Smooth muscle cell (in vitro differentiated cells): Measurements from ENCODE around the gene KIAA1549. TPM values are rescaled to one million over a fixed set of nuclear protein-coding genes. Genes with fewer than 3 reads are reported as not detected.
"Not testable (repeated sequence)": the region's sequence is repeated elsewhere in the genome, so short reads cannot be mapped to it uniquely, and the experiment has no call there.

ENCODE experiments used
- DNase-seq: peaks from one replicate; lab custom pipeline; 2025; ENCODE audit not compliant: unreplicated experiment; lab: John Stamatoyannopoulos, UW
- H2AFZ ChIP-seq: fragments of 200-600 bp; sonication (generic); 2 replicates; pipeline ENCODE4 v1.6.0; 2016; ENCODE audit warnings: antibody characterized with exemption, low read depth, mild to moderate bottlenecking
- H3F3A ChIP-seq: fragments of 200-600 bp; sonication (generic); 2 replicates; pipeline ENCODE4 v1.6.0; 2017; ENCODE audit warnings: antibody characterized with exemption, low read depth
- H3K27ac ChIP-seq: fragments of 200-600 bp; sonication (generic); 2 replicates; pipeline ENCODE4 v1.5.1; 2016; ENCODE audit warnings: low read depth, mild to moderate bottlenecking
- H3K27me3 ChIP-seq: fragments of 200-600 bp; sonication (generic); 2 replicates; pipeline ENCODE4 v1.6.1; 2016; ENCODE audit warnings: low read depth, mild to moderate bottlenecking
- H3K36me3 ChIP-seq: fragments of 200-600 bp; sonication (generic); 2 replicates; pipeline ENCODE4 v1.5.1; 2016; ENCODE audit warnings: low read depth
- H3K4me1 ChIP-seq: fragments of 200-600 bp; sonication (generic); 2 replicates; pipeline ENCODE4 v1.5.1; 2016; ENCODE audit warnings: low read depth
- H3K4me2 ChIP-seq: fragments of 200-600 bp; sonication (generic); 2 replicates; pipeline ENCODE4 v1.6.0; 2016; ENCODE audit warnings: mild to moderate bottlenecking
- H3K4me3 ChIP-seq: fragments of 200-600 bp; sonication (generic); 2 replicates; pipeline ENCODE4 v1.5.1; 2016; ENCODE audit warnings: mild to moderate bottlenecking
- H3K79me2 ChIP-seq: fragments of 200-600 bp; sonication (generic); 2 replicates; pipeline ENCODE4 v1.6.0; 2016; ENCODE audit warnings: low read depth, mild to moderate bottlenecking
- H3K9ac ChIP-seq: fragments of 200-600 bp; sonication (generic); 2 replicates; pipeline ENCODE4 v1.6.0; 2016; ENCODE audit warnings: low read depth
- H3K9me3 ChIP-seq: fragments of 200-600 bp; sonication (generic); replicated peaks from 2 replicates; pipeline ENCODE4 v1.5.1; 2016; ENCODE audit warnings: low read depth
- H4K20me1 ChIP-seq: fragments of 200-600 bp; sonication (generic); 2 replicates; pipeline ENCODE4 v1.6.0; 2016; ENCODE audit warnings: low read depth
- WGBS: methylation state at CpG from one replicate; pipeline ENCODE4 v1.1.7; 2016; ENCODE audit warnings: low lambda C conversion rate; 5-methylcytosine and 5-hydroxymethylcytosine counted together
- polyA plus RNA-seq: library from polyadenylated mRNA; unstranded; fragments of >200 nt; fragmentation: Nextera tagmentation; extraction: Ambion mirVana; gene quantifications from 2 replicates; pipeline ENCODE4 v1.2.1, GENCODE V29; 2016
- total RNA-seq: library from RNA; depleted of rRNA; stranded (reverse); fragments of >200 nt; gene quantifications from 2 replicates; pipeline ENCODE4 v1.2.3, GENCODE V29; 2014
- TF ChIP-seq, protein P1 (sequence below): fragments of 200-600 bp; sonication (generic); IDR thresholded peaks from 2 replicates; pipeline ENCODE4 v1.5.1; 2017; ENCODE audit warnings: borderline replicate concordance, mild to moderate bottlenecking, antibody characterized with exemption; ENCODE audit not compliant: insufficient read depth, poor library complexity, severe bottlenecking

The KIAA1549 gene
- total RNA-seq = 7.1 TPM in 2 replicates
- 4.1 and 5.9 TPM in 2 replicates for polyA plus RNA-seq

DNA sequence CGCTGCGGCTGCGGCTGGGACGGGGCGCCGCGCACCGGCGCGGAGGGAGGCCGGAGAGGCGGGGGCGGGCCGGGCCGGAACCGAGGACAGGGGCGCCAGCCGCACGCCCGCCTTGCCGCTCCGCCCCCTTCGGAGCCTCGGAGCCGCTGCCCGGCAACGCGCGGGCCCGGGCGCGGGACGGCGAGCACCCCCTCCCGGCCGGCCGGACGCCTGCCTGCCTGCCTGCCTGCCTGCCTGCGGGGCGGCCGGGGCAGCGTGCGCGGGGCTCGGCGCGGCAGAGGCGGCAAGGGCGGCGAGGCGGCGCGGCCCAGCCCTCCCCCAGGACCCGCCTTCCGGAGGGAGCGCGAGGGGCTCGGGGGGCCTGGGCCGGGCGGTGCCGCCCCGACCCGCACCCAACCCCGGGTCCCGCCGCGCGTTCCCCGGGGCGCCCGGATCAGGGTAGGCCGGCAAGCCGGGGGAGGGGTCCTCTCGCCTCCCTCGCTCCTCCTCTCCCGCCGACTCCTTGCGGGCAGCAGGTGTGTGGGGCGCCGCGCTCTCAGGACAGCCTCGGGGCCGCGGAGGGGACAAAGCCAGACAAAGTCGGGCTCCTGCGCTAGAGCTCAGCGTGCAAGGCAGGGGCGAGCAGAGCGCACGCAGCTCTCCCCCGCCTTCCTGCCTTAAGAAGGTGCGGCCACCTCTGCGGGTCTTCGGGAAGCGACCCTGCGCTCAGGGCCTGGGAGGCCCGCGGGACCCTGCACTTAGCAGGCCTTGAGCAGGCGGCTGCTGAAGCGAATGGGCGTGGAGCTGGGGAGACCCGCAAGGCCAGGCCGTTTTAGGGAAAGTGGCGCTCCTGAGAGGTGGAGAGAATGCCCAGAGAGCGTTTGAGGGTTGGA, at the start of gene KIAA1549:
Gene KIAA1549, minus strand, starts transcription at position 58 of the 872 bp plus-strand sequence. CDS start 120 bp downstream, outside the sequence.
- H3K27ac ChIP-seq = no peak within 1 kb of the TSS
- WGBS = 2% methylated on average over 75 of the region's 105 CpGs

DNA sequence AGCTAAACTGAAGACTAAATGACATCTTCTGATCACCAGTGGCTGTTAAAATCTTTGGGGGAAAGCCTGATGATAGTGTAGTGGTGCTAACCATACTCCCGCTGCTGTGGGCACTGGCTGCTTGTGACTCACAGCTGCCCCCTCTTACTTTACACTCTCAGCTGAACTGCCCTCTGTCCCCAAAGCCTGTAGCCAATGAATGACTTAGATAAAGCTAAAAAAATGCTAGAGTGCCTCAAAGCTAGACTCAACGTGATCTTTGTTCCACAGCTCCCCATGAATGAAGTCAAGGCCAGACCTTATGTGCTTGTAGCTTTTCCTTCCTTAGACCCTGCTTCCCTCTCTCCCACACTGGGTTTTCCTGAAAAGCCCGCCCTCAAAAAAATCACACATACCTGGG, 48.2 kb upstream of the KIAA1549 start:
- H3K4me1 ChIP-seq = no peaks in the 10 kb centered on the region
- H3F3A ChIP-seq = no peaks in the 10 kb centered on the region
- H3K9me3 ChIP-seq = no peaks in the 10 kb centered on the region
- H3K27ac ChIP-seq = no peak overlapping the region
- no peak overlapping the region for H2AFZ ChIP-seq
- H3K9ac ChIP-seq = no peak overlapping the region
- TF ChIP-seq, protein P1, sequence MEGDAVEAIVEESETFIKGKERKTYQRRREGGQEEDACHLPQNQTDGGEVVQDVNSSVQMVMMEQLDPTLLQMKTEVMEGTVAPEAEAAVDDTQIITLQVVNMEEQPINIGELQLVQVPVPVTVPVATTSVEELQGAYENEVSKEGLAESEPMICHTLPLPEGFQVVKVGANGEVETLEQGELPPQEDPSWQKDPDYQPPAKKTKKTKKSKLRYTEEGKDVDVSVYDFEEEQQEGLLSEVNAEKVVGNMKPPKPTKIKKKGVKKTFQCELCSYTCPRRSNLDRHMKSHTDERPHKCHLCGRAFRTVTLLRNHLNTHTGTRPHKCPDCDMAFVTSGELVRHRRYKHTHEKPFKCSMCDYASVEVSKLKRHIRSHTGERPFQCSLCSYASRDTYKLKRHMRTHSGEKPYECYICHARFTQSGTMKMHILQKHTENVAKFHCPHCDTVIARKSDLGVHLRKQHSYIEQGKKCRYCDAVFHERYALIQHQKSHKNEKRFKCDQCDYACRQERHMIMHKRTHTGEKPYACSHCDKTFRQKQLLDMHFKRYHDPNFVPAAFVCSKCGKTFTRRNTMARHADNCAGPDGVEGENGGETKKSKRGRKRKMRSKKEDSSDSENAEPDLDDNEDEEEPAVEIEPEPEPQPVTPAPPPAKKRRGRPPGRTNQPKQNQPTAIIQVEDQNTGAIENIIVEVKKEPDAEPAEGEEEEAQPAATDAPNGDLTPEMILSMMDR = no peak
- H3K36me3 ChIP-seq = peaks cover 15% of the 10 kb centered on the region
- peaks cover 16% of the 10 kb centered on the region for H3K79me2 ChIP-seq
- no peaks in the 10 kb centered on the region for H3K27me3 ChIP-seq
- 89% methylated on average over 3 of the region's 3 CpGs for WGBS
- no peak for DNase-seq
- H3K4me2 ChIP-seq = no peak overlapping the region
- H4K20me1 ChIP-seq = peaks cover 26% of the 10 kb centered on the region
- H3K4me3 ChIP-seq = no peak overlapping the region

More for the DNA sequence above, at the start of gene KIAA1549:
- Histone ChIP-seq H3K9me3 (no peaks in the 10 kb centered on the region), H2AFZ (peak within 1 kb of the TSS; percentile 89), H3K4me1 (peaks cover 5% of the 10 kb centered on the region), H3K36me3 (no peaks in the 10 kb centered on the region), H3F3A (peaks cover 7% of the 10 kb centered on the region), H3K4me2 (peak within 1 kb of the TSS; percentile 92), H3K4me3 (peak within 1 kb of the TSS; percentile 78), H3K27me3 (no peaks in the 10 kb centered on the region), H3K79me2 (peaks cover 28% of the 10 kb centered on the region), H3K9ac (peak within 1 kb of the TSS; percentile 64), H4K20me1 (peaks cover 14% of the 10 kb centered on the region)
- DNase-seq = peak; percentile 22
- TF ChIP-seq, protein P1 = peak; percentile 7

DNA sequence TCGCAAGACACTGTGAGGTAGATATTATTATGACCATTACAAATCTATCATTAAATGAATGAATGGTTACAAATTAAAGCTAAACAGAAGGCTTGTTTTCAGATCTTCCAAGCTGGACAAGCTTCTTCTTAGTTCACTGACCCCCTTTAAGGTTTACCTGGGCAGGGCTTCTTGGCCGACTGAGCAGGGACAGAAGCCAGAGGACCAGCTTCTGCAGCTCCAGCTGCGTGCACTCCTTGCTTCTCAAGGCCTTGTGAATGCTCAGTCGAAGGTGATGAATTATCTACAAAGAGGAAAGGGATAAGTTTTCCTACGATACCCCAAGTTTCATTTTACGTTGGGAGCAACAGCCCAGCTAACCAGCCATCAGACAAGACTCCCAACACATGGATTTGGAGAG, 45.4 kb upstream of the KIAA1549 start:
- Histone ChIP-seq H3K27ac (no peak overlapping the region), H3K4me1 (no peaks in the 10 kb centered on the region), H4K20me1 (peaks cover 14% of the 10 kb centered on the region), H2AFZ (no peak overlapping the region), H3K36me3 (peaks cover 20% of the 10 kb centered on the region), H3K27me3 (no peaks in the 10 kb centered on the region), H3F3A (no peaks in the 10 kb centered on the region), H3K4me3 (no peak overlapping the region), H3K4me2 (no peak overlapping the region), H3K9me3 (no peaks in the 10 kb centered on the region), H3K9ac (no peak overlapping the region), H3K79me2 (peaks cover 3% of the 10 kb centered on the region)
- WGBS = 99% methylated on average over 6 of the region's 6 CpGs
- no peak for DNase-seq
- TF ChIP-seq, protein P1 = no peak

DNA sequence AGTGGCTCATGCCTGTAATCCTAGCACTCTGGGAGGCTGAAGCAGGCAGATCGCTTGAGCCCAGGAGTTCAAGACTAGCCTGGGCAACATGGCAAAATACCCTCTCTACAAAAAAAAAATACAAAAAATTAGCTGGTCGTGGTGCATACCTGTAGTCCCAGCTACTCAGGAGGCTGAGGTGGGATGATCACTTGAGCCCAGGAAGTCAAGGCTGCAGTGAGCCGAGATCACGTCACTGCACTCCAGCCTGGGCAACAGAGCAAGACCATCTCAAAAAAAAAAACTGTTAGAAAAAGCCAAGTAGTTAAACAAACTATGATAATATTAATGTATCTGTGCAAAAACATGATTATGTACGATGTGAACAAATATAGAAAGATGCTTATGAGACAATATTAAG, 44.7 kb upstream of the KIAA1549 start:
- Histone ChIP-seq H4K20me1 (peaks cover 14% of the 10 kb centered on the region), H3K36me3 (peaks cover 20% of the 10 kb centered on the region)
- not testable (repeated sequence) for H3K79me2 ChIP-seq, DNase-seq, H3K27me3 ChIP-seq, H3K27ac ChIP-seq, H2AFZ ChIP-seq, H3K4me3 ChIP-seq, H3F3A ChIP-seq, H3K9me3 ChIP-seq, H3K9ac ChIP-seq, H3K4me2 ChIP-seq, H3K4me1 ChIP-seq
- 99% methylated on average over 5 of the region's 5 CpGs for WGBS
